SK-N-SH treated with all-trans-retinoic acid at 6 μM for 48 hours (cell line): ENCODE data around the gene MACROD1.

Experiments
- ATAC-seq: fragments of 200-7000 bp; cut with Tn5 transposase; 3 replicates; pipeline ENCODE4 v1.9.1; 2020; ENCODE audit warnings: mild to moderate bottlenecking, moderate library complexity
- ARNTL ChIP-seq: fragments of 450-650 bp; formaldehyde crosslinking; IDR thresholded peaks from 2 replicates; pipeline ENCODE4 v1.5.0; 2020; ENCODE audit warnings: low read depth, mild to moderate bottlenecking, moderate library complexity, borderline replicate concordance
- BACH2 ChIP-seq: fragments of 250-450 bp; sonication (Bioruptor Pico); IDR thresholded peaks from 2 replicates; pipeline ENCODE4 v1.9.0; 2021; ENCODE audit warnings: mild to moderate bottlenecking, borderline replicate concordance
- CSDC2 ChIP-seq: fragments of 250-450 bp; sonication (Bioruptor Pico); IDR thresholded peaks from 2 replicates; pipeline ENCODE4 v1.5.0; 2020; ENCODE audit warnings: mild to moderate bottlenecking, moderate library complexity
- ESRRG ChIP-seq: fragments of 250-450 bp; sonication (Bioruptor Pico); IDR thresholded peaks from 2 replicates; pipeline ENCODE4 v1.6.1; 2021; ENCODE audit warnings: mild to moderate bottlenecking
- GLIS3 ChIP-seq: fragments of 250-450 bp; sonication (Bioruptor Pico); IDR thresholded peaks from 2 replicates; pipeline ENCODE4 v1.5.0; 2020; ENCODE audit warnings: mild to moderate bottlenecking, moderate library complexity
- ISL1 ChIP-seq: fragments of 250-450 bp; sonication (Bioruptor Pico); IDR thresholded peaks from 2 replicates; pipeline ENCODE4 v2.1.2; 2022; ENCODE audit warnings: mild to moderate bottlenecking, moderate library complexity
- OSR1 ChIP-seq: fragments of 250-450 bp; sonication (Bioruptor Pico); IDR thresholded peaks from 2 replicates; pipeline ENCODE4 v1.8.0; 2022; ENCODE audit warnings: moderate library complexity, mild to moderate bottlenecking, inconsistent platforms
- PPARA ChIP-seq: fragments of 250-450 bp; sonication (Bioruptor Pico); IDR thresholded peaks from 2 replicates; pipeline ENCODE4 v1.5.0; 2020; ENCODE audit warnings: mild to moderate bottlenecking, borderline replicate concordance
- RARB ChIP-seq: fragments of 250-450 bp; sonication (Bioruptor Pico); IDR thresholded peaks from 2 replicates; pipeline ENCODE4 v1.8.0; 2021; ENCODE audit warnings: mild to moderate bottlenecking, moderate library complexity
- SNAI2 ChIP-seq: fragments of 250-450 bp; sonication (Bioruptor Pico); IDR thresholded peaks from 2 replicates; pipeline ENCODE4 v1.5.0; 2020; ENCODE audit warnings: mild to moderate bottlenecking, moderate library complexity
- TOX ChIP-seq: fragments of 250-450 bp; sonication (Bioruptor Pico); IDR thresholded peaks from 2 replicates; pipeline ENCODE4 v1.8.0; 2021; ENCODE audit warnings: mild to moderate bottlenecking, moderate library complexity, borderline replicate concordance
- ZC3H10 ChIP-seq: fragments of 250-450 bp; sonication (Bioruptor Pico); IDR thresholded peaks from 2 replicates; pipeline ENCODE4 v1.5.1; 2021; ENCODE audit warnings: mild to moderate bottlenecking, moderate library complexity
- ZFP3 ChIP-seq: fragments of 250-450 bp; sonication (Bioruptor Pico); IDR thresholded peaks from 2 replicates; pipeline ENCODE4 v1.5.0; 2020; ENCODE audit warnings: mild to moderate bottlenecking, moderate library complexity
- ZFP30 ChIP-seq: fragments of 450-650 bp; formaldehyde crosslinking; IDR thresholded peaks from 2 replicates; pipeline ENCODE4 v1.5.0; 2022; ENCODE audit warnings: mild to moderate bottlenecking, moderate library complexity
- ZNF565 ChIP-seq: fragments of 450-650 bp; formaldehyde crosslinking; conservative IDR thresholded peaks from 2 replicates; pipeline ENCODE4 v1.5.0; 2020; ENCODE audit warnings: low read depth, mild to moderate bottlenecking, moderate library complexity
- ZNF8 ChIP-seq: fragments of 450-650 bp; formaldehyde crosslinking; IDR thresholded peaks from 2 replicates; pipeline ENCODE4 v1.5.0; 2020; ENCODE audit warnings: mild to moderate bottlenecking, moderate library complexity
- TF ChIP-seq, protein P1 (sequence below): fragments of 250-450 bp; sonication (Bioruptor Pico); IDR thresholded peaks from 2 replicates; pipeline ENCODE4 v1.5.1; 2020; ENCODE audit warnings: low read depth, mild to moderate bottlenecking, moderate library complexity
- TF ChIP-seq, protein P2 (sequence below): fragments of 250-450 bp; sonication (Bioruptor Pico); IDR thresholded peaks from 2 replicates; pipeline ENCODE4 v1.5.1; 2021; ENCODE audit warnings: mild to moderate bottlenecking, moderate library complexity
- TF ChIP-seq, protein P3 (sequence below): fragments of 250-450 bp; sonication (Bioruptor Pico); IDR thresholded peaks from 2 replicates; pipeline ENCODE4 v1.8.0; 2020; ENCODE audit warnings: mild to moderate bottlenecking, moderate library complexity, borderline replicate concordance
- TF ChIP-seq, protein P4 (sequence below): fragments of 250-450 bp; sonication (Bioruptor Pico); IDR thresholded peaks from 2 replicates; pipeline ENCODE4 v1.5.0; 2020; ENCODE audit warnings: mild to moderate bottlenecking, moderate library complexity

MACROD1 gene

DNA sequence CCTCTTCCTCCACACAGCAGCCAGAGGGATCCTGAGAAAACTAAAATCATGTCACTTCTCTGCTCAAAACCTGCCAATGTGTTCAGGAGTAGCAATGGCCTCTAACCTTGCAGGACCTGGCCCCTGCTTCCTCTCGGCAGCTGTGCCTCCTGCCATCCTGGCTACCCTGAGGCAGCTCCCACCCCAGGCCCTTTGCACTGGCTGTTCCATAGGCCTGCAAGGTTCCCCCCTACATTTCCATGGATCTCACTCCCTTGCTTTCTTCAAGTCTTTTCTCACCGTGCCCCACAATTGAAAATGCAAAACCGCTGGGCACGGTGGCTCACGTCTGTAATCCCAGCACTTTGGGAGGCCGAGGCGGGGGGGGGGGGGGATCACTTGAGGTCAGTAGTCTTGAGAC lies 18.0 kb upstream of the MACROD1 start:
- no peak for ATAC-seq
- TF ChIP-seq ESRRG (CRISPR knock-in tag), result no peak
- TF ChIP-seq, protein P1, sequence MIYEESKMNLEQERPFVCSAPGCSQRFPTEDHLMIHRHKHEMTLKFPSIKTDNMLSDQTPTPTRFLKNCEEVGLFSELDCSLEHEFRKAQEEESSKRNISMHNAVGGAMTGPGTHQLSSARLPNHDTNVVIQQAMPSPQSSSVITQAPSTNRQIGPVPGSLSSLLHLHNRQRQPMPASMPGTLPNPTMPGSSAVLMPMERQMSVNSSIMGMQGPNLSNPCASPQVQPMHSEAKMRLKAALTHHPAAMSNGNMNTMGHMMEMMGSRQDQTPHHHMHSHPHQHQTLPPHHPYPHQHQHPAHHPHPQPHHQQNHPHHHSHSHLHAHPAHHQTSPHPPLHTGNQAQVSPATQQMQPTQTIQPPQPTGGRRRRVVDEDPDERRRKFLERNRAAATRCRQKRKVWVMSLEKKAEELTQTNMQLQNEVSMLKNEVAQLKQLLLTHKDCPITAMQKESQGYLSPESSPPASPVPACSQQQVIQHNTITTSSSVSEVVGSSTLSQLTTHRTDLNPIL (CRISPR knock-in tag), result no peak
- TF ChIP-seq ISL1 (CRISPR knock-in tag), result no peak
- no peak for TF ChIP-seq ZC3H10 (CRISPR knock-in tag)
- no peak for TF ChIP-seq OSR1
- TF ChIP-seq ZNF565 (CRISPR knock-in tag), result no peak
- TF ChIP-seq, protein P2, sequence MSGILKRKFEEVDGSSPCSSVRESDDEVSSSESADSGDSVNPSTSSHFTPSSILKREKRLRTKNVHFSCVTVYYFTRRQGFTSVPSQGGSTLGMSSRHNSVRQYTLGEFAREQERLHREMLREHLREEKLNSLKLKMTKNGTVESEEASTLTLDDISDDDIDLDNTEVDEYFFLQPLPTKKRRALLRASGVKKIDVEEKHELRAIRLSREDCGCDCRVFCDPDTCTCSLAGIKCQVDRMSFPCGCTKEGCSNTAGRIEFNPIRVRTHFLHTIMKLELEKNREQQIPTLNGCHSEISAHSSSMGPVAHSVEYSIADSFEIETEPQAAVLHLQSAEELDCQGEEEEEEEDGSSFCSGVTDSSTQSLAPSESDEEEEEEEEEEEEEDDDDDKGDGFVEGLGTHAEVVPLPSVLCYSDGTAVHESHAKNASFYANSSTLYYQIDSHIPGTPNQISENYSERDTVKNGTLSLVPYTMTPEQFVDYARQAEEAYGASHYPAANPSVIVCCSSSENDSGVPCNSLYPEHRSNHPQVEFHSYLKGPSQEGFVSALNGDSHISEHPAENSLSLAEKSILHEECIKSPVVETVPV, result no peak
- TF ChIP-seq, protein P3, sequence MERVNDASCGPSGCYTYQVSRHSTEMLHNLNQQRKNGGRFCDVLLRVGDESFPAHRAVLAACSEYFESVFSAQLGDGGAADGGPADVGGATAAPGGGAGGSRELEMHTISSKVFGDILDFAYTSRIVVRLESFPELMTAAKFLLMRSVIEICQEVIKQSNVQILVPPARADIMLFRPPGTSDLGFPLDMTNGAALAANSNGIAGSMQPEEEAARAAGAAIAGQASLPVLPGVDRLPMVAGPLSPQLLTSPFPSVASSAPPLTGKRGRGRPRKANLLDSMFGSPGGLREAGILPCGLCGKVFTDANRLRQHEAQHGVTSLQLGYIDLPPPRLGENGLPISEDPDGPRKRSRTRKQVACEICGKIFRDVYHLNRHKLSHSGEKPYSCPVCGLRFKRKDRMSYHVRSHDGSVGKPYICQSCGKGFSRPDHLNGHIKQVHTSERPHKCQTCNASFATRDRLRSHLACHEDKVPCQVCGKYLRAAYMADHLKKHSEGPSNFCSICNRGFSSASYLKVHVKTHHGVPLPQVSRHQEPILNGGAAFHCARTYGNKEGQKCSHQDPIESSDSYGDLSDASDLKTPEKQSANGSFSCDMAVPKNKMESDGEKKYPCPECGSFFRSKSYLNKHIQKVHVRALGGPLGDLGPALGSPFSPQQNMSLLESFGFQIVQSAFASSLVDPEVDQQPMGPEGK, result no peak
- TF ChIP-seq ZNF8, result no peak
- no peak for TF ChIP-seq CSDC2 (CRISPR knock-in tag)
- TF ChIP-seq ZFP30, result no peak

DNA sequence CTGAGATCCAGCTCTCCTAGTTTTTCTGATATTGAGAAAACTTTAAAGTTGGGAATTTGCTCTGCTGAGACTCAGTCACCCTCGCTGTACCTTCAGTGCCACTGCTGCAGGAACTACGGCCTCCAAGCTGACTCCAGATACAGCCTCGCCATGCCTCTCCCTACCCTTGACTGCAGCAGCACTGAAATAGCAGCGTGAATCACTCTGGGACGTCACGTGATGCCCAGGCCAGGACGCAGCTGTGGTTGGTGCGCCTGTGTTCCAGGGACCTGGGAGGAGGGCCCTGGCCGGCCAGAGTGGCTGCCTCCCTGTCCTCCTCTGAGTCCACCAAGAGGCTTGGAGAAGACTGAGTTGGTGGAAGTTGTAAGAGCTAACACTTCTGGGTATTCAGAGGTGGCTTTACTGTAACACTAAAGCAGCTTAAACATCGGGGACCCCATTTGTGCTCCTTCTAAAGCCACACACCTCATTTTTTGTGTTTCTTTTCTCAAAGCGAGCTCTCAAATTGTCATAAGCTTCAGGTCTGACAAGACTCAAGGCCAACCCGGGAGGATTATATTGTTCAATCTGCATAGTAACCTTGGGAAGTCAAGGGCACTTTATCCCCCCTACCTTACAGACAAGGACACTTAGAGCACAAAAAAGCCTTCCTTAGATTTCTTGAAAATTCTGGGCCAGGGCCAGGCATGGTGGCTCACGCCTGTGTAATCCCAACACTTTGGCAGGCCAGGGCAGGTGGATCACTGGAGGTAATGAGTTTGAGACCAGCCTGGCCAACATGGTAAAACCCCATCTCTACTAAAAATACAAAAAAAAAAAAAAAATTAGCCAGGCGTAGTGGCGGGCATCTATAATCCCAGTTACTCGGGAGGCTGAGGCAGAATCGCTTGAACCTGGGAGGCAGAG lies 15.8 kb upstream of the MACROD1 start:
- TF ChIP-seq ISL1 (CRISPR knock-in tag), result 0 out of 2 replicates have a peak, but pooled peaks have one; percentile 6
- TF ChIP-seq OSR1, result no peak
- TF ChIP-seq ZFP3, result peak; percentile 71

DNA sequence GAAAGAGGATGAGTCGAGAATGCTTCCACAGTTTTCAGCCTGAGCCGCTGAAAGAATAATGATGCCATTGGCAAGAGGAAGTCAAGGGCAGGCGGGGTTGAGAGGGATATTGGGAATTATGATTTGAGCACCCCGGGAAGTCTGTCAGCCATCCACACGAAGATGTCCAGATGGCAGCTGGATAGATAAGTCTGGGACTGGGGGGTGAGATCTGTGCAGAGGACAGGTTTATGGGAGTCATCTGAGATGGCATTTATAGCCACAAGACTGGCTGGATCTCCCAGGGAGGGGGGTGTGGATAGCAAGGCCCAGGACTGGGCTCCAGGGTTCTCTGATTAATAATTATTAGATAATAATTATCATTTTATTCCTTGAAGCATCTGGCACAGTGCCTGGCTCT lies 15.0 kb upstream of the MACROD1 start:
- TF ChIP-seq TOX (CRISPR knock-in tag), result no peak
- TF ChIP-seq, protein P2, result no peak
- TF ChIP-seq BACH2, result no peak
- no peak for TF ChIP-seq ZNF8
- TF ChIP-seq RARB, result no peak
- no peak for TF ChIP-seq ARNTL
- no peak for TF ChIP-seq ZFP3
- TF ChIP-seq, protein P1 (CRISPR knock-in tag), result no peak
- TF ChIP-seq, protein P3, result no peak
- no peak for TF ChIP-seq GLIS3 (CRISPR knock-in tag)
- no peak for TF ChIP-seq ZFP30
- TF ChIP-seq PPARA (CRISPR knock-in tag), result no peak
- TF ChIP-seq, protein P4, sequence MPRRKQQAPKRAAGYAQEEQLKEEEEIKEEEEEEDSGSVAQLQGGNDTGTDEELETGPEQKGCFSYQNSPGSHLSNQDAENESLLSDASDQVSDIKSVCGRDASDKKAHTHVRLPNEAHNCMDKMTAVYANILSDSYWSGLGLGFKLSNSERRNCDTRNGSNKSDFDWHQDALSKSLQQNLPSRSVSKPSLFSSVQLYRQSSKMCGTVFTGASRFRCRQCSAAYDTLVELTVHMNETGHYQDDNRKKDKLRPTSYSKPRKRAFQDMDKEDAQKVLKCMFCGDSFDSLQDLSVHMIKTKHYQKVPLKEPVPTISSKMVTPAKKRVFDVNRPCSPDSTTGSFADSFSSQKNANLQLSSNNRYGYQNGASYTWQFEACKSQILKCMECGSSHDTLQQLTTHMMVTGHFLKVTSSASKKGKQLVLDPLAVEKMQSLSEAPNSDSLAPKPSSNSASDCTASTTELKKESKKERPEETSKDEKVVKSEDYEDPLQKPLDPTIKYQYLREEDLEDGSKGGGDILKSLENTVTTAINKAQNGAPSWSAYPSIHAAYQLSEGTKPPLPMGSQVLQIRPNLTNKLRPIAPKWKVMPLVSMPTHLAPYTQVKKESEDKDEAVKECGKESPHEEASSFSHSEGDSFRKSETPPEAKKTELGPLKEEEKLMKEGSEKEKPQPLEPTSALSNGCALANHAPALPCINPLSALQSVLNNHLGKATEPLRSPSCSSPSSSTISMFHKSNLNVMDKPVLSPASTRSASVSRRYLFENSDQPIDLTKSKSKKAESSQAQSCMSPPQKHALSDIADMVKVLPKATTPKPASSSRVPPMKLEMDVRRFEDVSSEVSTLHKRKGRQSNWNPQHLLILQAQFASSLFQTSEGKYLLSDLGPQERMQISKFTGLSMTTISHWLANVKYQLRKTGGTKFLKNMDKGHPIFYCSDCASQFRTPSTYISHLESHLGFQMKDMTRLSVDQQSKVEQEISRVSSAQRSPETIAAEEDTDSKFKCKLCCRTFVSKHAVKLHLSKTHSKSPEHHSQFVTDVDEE, result no peak
- TF ChIP-seq SNAI2 (CRISPR knock-in tag), result no peak
- TF ChIP-seq ESRRG (CRISPR knock-in tag), result no peak
- no peak for TF ChIP-seq OSR1
- no peak for TF ChIP-seq ISL1 (CRISPR knock-in tag)
- TF ChIP-seq CSDC2 (CRISPR knock-in tag), result no peak
- no peak for ATAC-seq

More for the DNA sequence above, 15.8 kb upstream of the MACROD1 start:
- ATAC-seq, result peak; percentile 74
